Left hindlimb (tissue), 1 donor: ENCODE data around the gene PLXNB3.
"Not testable (repeated sequence)": the region's sequence is repeated elsewhere in the genome, so short reads cannot be mapped to it uniquely, and the experiment has no call there.

ENCODE experiments used
- DNase-seq: peaks from one replicate; pipeline ENCODE4 v3.0.0-alpha.2; 2018

Gene PLXNB3

DNA sequence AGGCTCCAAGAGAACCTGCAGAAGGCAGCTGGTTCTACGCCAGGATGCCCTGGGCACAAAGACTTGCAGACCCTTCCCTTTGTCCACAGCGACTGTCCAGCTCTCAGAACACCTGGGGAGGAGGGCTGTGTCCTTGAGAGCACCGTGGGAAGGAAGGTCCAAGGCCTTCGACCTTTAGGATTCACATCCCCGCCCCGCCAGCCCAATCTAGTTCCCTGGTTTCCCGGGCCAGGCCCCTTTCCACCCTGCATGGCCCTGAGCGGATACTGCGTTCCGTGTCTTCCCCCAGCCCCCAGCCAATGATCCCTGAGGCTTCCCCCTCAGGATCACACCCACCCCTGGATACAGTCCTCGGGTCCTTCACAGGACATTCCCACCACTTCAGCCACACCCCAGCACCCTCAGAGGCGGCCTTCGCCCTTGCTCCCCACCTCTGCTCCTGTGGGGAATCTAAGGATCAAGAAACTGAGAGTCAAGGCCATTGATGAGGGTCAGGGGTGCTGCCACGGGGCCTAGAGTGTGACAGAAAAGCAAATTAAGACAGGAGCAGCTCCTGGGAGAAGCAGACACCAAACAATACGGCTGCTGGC is 30.3 kb upstream of the PLXNB3 start:
- no peak for DNase-seq

DNA sequence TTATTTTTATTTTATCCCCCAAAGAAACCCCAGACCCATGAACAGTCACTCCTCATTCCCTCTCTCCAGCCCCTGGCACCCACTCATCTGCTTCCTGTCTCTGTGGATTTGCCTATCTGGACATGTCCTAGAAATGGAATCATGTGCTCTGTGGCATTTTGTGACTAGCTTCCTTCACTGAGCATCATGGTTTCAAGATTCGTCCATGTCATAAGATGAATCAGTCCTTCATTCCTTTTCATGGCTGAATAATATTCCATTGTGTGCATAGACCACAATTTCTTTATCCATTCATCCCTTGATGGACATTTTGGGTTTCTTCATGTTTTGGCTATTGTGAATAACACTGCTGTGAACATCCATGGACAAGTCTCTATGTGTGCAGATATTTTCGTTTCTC is 29.2 kb upstream of the PLXNB3 start:
- no peak for DNase-seq

DNA sequence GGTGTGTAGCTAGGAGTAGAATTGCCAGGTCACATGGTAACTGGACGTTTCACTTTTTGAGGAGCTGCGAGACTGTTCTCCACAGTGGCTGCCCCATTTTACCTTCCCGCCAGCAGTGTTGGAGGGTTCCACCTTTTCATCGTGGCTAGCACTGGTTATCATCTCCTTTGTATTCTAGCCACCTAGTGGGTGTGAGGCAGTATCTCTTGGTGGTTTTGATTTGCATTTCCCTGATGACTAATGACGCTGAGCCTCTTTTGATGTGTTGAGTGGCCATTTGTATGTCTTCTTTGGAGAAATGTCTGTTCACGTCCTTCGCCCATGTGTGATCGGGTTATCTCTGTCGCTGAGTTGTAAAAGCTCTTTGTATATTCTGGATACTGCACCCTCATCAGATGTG is 28.8 kb upstream of the PLXNB3 start:
- no peak for DNase-seq

DNA sequence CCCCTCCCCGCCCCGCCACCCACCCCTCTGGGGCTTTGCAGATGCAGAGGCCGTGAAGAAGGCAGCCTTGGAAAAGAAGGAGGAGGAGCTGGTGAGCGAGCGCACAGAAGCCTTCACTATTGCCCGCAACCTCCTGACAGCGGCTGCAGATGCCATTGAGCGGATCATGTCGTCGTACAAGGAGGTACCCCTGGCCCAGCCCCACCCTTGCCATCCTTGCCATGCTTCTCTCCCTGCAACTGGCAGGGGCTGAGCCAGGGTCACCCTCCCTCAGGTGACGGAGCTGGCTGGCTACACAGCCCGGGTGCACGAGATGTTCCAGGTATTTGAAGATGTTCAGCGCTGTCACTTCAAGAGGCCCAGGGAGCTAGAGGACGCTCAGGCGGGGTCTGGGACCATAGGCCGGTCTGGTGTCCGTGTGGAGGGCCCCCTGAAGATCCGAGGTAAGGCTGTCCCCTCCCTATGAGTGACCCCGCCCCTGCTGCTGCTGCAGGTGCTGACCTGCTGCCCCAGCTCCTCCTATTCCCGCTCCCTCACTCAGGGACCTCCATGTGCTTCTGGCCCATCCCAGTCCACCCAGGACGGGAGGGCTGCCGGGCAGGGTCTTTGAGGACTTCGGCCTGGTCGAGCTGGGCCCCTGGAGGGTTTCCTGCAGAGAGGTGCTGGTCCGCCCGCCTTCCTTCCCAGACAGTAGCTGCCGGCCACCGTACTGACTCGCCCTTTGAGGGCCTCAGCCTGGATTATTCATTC is 27.8 kb upstream of the PLXNB3 start:
- DNase-seq, result no peak

DNA sequence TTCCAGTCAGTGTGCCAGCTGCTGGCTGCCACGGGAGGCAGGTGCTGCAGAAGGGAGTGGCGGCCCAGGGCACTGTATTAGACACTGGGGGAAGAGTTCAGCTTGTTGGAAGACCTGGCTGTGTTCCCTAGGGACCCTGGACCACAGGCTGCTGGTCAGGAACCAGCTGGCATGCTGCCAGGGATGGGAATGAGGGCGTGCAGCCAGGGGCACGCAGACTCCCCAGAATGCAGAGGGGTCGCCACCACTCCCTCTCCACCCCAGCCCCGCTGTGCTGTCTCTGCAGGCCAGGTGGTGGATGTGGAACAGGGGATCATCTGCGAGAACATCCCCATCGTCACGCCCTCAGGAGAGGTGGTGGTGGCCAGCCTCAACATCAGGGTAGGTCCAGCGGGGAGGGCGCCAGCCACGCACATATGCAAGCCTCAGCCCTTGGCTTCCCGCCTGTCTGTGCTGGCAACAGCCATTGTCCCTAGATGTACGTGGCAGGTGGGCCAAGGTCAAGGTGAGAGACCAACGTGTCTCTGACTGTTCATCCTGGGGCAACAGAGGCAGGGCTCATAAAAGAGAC is 27.1 kb upstream of the PLXNB3 start:
- no peak for DNase-seq

DNA sequence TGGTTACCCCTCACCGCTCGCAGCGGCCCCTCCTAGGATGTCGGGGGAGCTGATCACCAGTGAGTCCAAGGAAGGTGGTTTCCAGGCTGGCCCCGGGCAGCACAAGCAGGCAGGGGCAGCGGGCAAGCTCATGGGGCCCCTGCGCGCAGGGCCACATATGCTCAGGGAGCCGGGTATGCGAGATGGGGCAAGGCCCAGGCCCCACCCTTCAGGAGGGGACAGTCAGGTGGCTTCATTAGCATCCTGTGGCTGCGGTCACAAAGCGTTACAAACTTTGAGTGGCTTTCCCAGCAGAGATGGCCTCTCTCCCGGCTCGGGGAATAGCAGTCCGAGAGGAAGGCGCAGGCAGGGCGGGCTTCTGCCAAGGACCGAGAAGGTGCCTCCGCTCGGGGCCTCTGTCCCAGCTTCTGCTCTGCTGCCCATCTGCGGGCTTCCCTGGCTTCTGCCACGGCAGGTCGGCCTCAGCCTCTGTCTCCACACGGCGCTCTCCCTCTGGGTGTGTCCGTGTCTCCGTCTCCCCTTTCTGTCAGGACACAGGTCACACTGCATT is 25.9 kb upstream of the PLXNB3 start:
- no peak for DNase-seq

DNA sequence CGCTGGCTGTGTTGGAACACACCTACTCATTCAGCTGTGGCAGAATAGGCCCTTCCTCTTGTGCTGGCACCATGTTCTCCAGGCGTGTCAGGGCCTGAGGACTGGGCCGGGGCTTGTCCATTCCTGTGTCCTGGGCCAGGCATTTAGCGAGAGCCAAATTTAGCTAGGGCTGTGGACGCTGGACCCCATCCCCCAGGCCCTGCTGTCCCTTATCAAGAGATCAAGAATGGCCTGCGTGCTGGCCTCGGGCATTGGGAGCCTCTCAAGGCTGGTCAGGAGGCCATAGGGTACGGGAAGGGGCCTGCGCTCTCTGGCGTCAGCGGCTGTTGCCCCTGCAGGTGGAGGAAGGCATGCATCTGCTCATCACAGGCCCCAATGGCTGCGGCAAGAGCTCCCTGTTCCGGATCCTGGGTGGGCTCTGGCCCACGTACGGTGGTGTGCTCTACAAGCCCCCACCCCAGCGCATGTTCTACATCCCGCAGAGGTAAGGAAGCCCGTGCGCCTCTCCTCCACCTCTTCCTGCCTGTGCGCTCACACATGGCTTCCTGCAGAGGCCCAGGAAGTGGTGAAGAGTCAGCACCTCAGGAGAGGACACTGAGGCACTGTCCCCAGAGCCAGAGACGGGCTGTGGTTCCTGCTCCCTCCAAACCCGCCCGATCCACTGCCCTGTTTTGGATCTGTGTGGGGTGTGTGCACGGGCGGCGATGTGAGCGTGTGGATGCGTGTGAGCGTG is 24.1 kb upstream of the PLXNB3 start:
- no peak for DNase-seq

DNA sequence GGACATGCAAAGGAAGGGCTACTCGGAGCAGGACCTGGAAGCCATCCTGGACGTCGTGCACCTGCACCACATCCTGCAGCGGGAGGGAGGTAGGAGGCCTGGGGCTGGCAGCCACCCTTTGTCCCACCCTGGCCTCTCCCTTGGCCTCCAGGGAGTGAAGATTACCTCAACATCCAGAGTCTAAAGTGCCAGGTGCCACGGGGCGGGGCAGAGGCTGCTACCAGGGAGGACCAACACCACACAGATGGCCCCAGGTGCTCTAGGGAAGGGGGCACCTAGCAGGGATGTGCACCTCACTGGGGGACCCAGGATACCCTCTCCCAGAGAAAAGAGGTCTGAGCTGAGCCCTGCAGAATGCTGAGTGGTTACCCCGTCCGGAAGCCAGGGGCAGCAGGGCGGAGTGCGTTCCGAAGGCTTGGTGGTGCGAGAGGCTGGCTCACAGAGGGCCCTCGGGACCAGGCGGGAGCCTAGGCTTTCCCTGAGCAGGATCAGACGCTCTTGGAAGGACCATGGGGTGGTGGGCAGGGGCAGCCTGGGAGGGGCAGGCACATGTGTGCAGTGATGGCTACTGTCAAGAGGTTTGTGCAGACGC is 23.3 kb upstream of the PLXNB3 start:
- DNase-seq, result no peak

DNA sequence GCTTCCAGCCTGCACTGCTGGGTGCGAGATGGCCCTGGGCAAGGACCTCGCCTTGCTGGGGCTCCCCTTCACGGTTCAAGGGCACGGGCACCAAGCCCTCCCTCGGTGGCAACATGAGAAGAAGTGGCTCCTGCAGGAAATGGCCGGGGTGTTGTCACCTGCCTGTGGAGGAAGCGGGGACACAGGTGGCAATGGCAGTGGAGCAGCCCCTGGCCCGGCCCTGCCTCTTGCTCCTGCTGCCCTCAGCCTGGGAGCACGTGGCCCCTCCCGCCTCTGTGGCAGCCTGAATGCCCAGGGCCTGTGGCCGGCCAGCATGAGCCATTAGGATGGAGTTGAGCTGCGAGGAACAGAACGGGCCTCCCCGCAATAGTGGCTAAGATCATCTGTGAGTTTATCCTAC is 22.6 kb upstream of the PLXNB3 start:
- DNase-seq, result no peak

DNA sequence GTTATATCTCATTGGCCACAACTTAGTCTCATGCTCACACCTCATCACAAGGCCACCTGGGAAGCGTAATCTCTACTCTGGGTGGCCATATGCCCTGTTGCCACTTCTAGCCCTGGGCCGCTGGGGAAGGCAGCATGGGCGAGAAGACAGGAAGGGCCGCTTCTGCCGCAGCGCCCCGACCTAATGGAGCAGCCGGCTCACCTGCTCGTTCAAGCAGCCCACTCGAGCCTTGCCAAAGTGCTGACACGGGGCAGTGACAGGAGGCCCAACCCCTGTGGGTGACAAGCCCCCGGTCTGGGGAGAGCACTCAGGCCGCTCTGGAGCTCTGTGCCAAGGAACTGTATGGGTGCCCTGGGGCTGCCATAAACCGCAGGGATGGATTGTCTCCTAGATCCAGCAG is 21.9 kb upstream of the PLXNB3 start:
- not testable (repeated sequence) for DNase-seq

DNA sequence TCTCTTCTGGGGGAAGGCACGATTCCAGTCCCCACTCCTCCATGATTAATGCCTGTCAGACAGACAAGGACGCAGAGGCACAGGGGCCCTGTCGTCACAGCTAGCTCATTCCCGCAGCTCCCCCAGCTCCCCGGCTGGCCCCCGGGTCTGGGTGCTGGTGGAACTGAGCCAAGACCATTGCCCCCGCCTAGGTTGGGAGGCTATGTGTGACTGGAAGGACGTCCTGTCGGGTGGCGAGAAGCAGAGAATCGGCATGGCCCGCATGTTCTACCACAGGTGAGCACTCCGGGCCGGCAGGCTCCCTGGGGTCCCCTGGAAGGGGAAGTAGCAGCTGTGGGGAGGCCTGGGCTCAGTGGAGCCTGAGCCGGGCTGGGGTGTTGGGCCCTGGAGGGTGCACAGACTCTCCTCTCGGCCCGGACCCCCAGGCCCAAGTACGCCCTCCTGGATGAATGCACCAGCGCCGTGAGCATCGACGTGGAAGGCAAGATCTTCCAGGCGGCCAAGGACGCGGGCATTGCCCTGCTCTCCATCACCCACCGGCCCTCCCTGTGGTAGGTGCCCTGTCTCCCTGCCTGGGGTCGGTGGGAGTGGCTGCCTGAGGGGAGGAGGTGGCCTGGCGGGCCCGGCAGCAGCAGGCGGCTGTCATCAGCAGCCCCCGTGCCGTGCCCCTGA is 21.1 kb upstream of the PLXNB3 start:
- DNase-seq, result not testable (repeated sequence)

DNA sequence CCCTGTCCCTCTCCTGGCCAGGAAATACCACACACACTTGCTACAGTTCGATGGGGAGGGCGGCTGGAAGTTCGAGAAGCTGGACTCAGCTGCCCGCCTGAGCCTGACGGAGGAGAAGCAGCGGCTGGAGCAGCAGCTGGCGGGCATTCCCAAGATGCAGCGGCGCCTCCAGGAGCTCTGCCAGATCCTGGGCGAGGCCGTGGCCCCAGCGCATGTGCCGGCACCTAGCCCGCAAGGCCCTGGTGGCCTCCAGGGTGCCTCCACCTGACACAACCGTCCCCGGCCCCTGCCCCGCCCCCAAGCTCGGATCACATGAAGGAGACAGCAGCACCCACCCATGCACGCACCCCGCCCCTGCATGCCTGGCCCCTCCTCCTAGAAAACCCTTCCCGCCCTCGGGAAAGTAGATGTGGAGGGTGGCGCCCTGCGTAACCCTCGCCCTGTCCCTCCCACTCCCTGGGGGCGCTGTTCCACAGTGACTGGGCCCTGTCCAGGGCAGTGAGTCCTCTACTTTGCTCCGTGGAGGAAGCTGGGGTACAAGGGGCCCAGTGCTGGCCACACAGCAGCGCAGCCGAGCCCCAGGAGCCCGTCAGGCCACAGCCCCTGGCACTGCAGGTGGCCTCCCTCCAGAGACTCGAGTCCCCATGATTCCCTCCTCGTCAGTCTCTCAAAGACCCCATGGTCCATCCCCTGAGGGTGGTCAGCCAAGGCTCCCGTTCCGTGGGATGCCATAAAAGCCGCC is 20.4 kb upstream of the PLXNB3 start:
- not testable (repeated sequence) for DNase-seq

DNA sequence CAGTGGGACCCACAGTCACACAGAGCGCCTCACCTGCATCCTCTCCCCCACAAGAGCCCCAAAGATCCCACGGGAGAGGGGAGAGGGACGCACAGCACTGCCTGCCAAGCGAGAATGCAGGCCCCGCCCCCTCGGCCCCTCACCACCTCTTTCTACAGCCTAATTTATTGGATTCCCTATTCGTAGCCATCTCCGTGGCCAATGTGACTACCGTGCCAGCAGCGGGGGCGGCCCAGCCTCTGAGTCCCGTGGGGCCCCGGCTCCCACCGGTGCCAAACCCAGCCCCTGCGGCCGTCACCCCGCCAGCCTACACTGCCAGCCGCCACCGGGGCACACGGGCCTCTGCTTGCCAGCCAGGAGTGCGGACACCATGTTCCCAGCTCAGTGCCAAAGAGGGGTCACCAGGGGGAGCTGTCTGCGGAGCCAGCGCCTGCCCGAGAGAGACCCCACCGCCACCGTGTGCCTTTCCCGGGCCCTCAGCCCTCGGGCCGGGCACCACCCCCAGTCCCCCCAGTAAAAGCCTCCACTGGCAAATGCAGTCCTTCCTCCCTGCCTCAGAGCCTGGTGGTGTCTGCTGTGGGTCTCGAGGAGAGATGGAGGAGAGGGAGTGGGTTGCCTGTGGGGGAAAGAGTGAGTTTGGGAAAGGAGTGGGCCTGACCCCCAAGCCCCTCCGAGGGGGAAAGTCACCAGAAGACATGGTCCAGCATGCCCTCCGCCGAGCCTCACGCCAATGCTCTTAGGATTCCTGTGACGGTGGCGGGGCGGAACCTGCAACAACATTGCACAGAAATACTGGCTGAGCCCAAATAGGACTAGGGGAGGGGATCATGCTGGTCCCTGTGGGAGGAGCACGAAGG is 19.6 kb upstream of the PLXNB3 start:
- DNase-seq, result no peak

DNA sequence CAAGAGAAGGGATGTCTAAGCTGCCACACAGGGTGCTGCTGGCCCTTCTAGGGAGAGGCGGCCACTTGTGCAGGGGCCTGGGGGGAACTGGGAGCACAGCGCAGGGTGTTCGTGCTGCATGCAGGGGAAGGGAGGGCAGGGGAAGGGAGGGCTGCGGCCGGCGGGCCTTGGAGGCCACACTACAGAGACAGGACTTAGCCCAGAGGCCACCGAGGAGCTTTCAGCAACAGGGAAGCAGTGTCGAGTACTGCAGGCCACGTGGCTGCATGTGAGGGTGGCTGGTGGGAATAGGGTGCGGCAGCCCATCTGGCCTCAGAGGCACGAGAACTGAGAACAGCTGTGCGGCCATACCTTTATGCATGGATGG is 19.0 kb upstream of the PLXNB3 start:
- not testable (repeated sequence) for DNase-seq

DNA sequence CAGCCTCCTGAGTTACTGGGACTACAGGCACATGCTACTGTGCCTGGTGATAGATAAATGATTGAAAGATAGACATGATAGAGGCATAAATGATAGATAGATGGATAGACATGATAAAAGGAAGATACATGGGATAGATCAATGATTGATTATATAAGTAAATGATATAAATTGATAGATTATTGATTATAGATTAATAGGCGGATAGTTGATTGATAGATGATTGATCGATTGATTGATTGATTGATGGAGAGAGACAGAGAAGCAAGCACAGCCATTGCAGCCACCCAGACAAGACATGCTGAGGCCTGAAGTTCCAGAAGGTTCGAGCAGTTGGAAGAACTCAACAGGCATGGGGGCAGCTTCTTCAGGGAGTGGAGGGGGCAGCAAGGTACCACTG is 17.7 kb upstream of the PLXNB3 start:
- no peak for DNase-seq

DNA sequence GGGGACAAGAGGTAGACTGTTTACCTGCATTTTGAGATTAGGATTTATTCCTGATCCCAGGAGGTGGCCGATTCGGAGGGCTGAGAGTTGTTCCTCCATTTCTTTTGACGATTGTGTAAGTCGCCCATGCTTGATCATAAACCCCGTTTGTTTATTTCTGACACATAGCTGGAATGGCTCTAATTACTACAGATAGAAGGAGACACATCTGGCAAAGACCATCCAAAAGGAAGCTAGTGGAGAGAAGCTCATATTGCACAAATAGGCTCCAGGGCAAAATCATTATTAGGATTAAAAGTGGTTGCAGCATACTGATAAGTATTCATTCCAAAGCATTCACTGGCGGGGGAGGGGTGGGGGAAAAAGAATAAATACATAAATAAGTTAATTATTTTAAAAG is 17.1 kb upstream of the PLXNB3 start:
- not testable (repeated sequence) for DNase-seq

DNA sequence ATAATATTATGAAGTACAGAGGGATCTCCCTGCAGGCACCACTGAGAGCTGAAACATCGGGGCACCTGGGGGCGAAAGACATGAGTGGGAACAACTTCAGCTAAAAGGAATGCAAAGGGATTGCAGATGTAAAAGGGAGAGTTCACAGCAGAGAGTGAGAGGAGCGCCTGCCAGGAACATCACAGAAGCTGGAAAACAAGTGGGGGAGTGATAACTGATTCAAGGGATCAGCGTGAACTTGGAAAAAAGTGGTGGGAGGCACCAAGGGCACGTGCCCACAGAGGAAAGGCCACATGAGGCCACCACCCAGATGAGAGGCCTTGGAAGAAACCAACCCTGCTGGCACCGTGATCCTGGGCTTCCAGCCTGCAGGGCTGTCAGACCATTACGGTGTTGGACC is 15.0 kb upstream of the PLXNB3 start:
- DNase-seq, result not testable (repeated sequence)

DNA sequence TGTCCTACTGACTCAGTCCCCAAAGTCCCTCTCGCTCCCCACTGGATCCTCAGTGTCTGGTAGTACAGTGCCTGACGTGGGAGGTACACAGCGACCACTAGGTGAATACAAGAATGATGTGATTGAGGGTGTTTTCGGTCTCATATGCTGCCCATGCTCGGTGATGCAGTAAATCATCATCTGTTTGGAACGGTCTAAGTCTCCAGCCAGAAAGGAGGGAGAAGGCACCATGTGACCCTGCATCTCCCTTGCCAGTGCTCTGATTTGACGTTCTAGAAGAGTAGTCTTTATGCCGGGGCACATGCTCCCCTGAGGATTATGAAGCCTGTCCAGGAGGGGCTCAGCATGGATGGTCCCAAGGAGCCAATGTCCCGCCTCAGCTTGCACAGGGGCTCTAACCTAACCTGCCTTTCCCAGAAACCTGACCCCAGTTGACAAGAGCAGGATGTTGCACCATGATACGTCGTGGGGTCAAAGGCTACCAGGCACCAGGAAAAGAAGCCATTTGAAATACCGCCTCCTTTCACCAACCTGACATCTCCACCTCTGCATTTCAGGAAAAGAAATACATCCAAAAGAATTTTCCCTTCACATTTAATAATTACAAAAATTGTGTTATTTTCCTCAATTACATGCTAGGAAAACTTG is 13.8 kb upstream of the PLXNB3 start:
- DNase-seq, result no peak

DNA sequence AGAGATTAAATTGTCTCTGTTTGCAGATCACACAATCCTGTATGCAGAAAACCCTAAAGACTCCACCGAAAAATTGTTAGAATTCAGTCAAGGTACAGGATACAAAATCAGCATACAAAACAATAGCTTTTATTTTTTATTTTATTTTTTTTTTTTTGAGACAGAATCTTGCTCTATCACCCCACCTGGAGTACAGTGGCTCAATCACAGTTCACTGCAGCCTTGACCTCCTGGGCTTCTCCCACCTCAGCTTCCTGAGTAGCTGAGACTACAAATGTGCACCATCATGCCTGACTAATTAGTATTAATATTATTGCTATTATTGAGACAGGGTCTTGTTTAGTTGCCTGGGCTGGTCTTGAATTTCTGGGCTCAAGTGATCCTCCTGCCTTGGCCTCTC is 8.9 kb upstream of the PLXNB3 start:
- DNase-seq, result no peak

DNA sequence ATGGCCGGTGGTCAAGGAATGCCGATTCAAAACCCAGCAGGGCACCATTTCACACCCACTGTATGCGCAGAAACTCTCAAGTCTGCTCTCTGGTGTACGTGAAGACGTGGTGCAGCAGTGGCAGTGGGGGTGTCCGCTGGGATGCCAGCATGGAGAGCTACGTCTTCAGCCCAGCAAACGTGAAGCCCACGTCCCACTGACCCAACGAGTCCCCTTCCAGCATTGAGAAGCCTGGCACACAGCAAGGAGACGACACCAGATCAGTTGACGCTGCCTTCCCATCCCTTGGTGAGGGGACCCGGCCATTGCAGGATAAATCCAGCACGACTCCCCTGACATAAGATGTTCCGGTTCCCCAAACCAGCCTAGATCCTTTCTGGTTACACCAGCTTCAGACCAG is 2.2 kb upstream of the PLXNB3 start:
- DNase-seq, result no peak
